Gastroesophageal sphincter (tissue), 4 donors: ENCODE data around the gene AXIN2. TPM values are rescaled to one million over a fixed set of nuclear protein-coding genes. Genes with fewer than 3 reads are reported as not detected.
"Not testable (repeated sequence)": the region's sequence is repeated elsewhere in the genome, so short reads cannot be mapped to it uniquely, and the experiment has no call there.

Experiments
- ATAC-seq: fragments of 150-250 bp; one replicate; pipeline ENCODE4 v1.9.1; 2016; ENCODE audit warnings: mild to moderate bottlenecking, moderate library complexity
- H3K27ac ChIP-seq, 4 donors: fragments of 200-600 bp; sonication (generic) in 3 of 4; 1 replicate in 3 of 4; 2 replicates in 1 of 4; pipeline ENCODE4 v1.5.1; 2016 to 2019
- H3K27me3 ChIP-seq: fragments of 200-600 bp; sonication (generic); one replicate; pipeline ENCODE4 v1.5.1; 2019
- H3K36me3 ChIP-seq, 2 donors: fragments of 200-600 bp; sonication (generic); one replicate each; pipeline ENCODE4 v1.5.1; 2019; ENCODE audit warnings: control low read depth in 1 of 2
- H3K4me1 ChIP-seq, 3 donors: fragments of 200-600 bp; sonication (generic); 1 replicate in 2 of 3; 2 replicates in 1 of 3; pipeline ENCODE4 v1.5.1; 2016 to 2019; ENCODE audit warnings: control low read depth in 2 of 3
- H3K4me3 ChIP-seq, 2 donors: fragments of 200-600 bp; sonication (generic); one replicate each; pipeline ENCODE4 v1.5.1; 2019; ENCODE audit warnings: mild to moderate bottlenecking in 1 of 2, moderate library complexity in 1 of 2
- H3K9me3 ChIP-seq, 3 donors: fragments of 200-600 bp; sonication (generic); one replicate each; pipeline ENCODE4 v1.5.1; 2017 to 2019; ENCODE audit warnings: control low read depth in 2 of 3
- CTCF ChIP-seq, 4 experiments: fragments of 200-600 bp in 2 of 4; fragments of 450-650 bp in 2 of 4; sonication (generic) in 1 of 4; IDR thresholded peaks; one replicate each; pipeline ENCODE4 v1.5.1; 2017 to 2019; ENCODE audit warnings: antibody characterized with exemption in 4 of 4, mild to moderate bottlenecking in 2 of 4, moderate library complexity in 2 of 4
- EP300 ChIP-seq: sonication (generic); formaldehyde crosslinking; IDR thresholded peaks from one replicate; pipeline ENCODE4 v1.6.1; 2017; ENCODE audit warnings: antibody characterized with exemption, mild to moderate bottlenecking
- POLR2A ChIP-seq, 2 donors: fragments of 450-650 bp; IDR thresholded peaks; one replicate each; pipeline ENCODE4 v1.6.1; 2017; ENCODE audit warnings: antibody characterized with exemption in 2 of 2, mild to moderate bottlenecking in 2 of 2, moderate library complexity in 1 of 2
- POLR2AphosphoS5 ChIP-seq: sonication (generic); formaldehyde crosslinking; IDR thresholded peaks from one replicate; pipeline ENCODE4 v1.6.1; 2017; ENCODE audit warnings: antibody characterized with exemption
- WGBS, 2 donors: methylation state at CpG; one replicate each; pipeline ENCODE4 v1.1.5; 2018; ENCODE audit warnings: low coverage in 1 of 2; 5-methylcytosine and 5-hydroxymethylcytosine counted together
- total RNA-seq, 4 donors: library from RNA; depleted of rRNA; stranded (reverse); fragments of >200 nt; gene quantifications; one replicate each; pipeline ENCODE4 v1.1.0, GENCODE V29; 2016

Gene AXIN2
- total RNA-seq, 4 donors from 2014 or later: 17.2 to 49.6 (median 40.5) TPM

DNA sequence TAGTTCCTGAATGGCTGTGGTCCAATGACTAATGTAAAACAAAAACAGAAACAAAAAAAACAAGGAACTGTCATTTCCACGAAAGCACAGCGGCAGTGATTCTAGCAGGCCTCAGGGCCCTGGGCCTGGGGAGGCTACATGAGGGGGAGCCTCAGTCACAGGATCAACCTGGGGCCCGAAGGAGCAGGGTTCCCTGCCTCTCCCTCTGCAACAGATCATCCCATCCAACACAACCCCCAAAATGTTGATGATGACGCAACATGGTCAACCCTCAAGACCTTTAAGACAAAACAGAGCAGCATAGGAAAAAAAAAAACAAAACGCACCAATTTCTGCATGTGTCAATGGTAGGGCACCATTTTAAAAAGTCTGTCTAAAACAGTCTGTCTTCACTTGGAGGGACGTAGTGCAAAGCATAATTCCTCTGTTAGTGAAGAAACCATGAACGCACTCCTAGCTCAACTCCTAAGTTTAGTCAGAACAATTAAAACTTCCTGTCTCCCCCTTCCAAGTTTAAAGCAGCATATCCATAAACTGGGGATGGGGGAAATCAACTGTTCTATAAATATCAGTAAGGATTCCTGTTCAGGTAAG, 32.3 kb downstream of the AXIN2 start:
- TF ChIP-seq CTCF (IDR thresholded peaks at IDR 0.05) (no peak), EP300 (no peak)
- Histone ChIP-seq H3K27ac (peak overlapping the region in 1 of 4 donors; percentile 78), H3K9me3 (no peaks in the 10 kb centered on the region), H3K36me3 (peaks cover 0 to 52% of the 10 kb centered on the region in 2 donors), H3K4me1 (peaks cover 8 to 43% (median 23%) of the 10 kb centered on the region in 3 donors), H3K27me3 (no peaks in the 10 kb centered on the region), H3K4me3 (no peak overlapping the region)
- WGBS, 2 donors: 73 to 85% methylated on average over 6 to 7 of the region's 7 CpGs
- no peak for ATAC-seq

- no peak overlapping the region for H3K27ac ChIP-seq
- no peak for TF ChIP-seq CTCF (IDR thresholded peaks at IDR 0.05)
- no peak for TF ChIP-seq EP300
- no peaks in the 10 kb centered on the region for H3K9me3 ChIP-seq
- H3K27me3 ChIP-seq: no peaks in the 10 kb centered on the region
- WGBS, 2 donors: 85 to 90% methylated on average over 5 to 7 of the region's 16 CpGs
- H3K4me3 ChIP-seq: no peak overlapping the region
- H3K4me1 ChIP-seq: peaks cover 8 to 32% (median 21%) of the 10 kb centered on the region in 3 donors
- ATAC-seq: no peak
- H3K36me3 ChIP-seq: peaks cover 0 to 41% of the 10 kb centered on the region in 2 donors
These were observed 33.4 kb downstream of the AXIN2 start for GRCh38 chr17:65527857-65528591.

DNA sequence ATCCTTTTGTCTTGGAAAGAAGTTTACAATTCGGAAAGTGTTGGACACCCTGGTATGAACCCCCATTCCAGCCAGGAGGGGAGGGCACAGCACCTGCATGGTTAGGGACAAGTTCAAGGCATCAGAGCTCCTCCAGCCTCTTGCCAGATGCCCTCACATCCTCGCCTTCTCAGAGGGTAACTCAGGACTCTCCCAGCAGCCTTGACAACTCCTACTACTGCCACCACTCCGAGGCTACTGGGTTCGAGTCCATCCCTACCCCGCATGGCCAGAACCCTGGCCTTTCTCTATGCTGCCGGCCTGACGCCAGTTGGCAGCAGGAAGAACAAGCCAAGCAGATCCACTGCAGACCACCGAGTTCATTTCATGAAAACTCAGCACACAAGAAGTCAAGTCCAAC, 34.1 kb downstream of the AXIN2 start:
- no peak overlapping the region for H3K4me3 ChIP-seq
- no peak overlapping the region for H3K27ac ChIP-seq
- H3K36me3 ChIP-seq: peaks cover 0 to 35% of the 10 kb centered on the region in 2 donors
- TF ChIP-seq POLR2AphosphoS5 (no peak), CTCF (IDR thresholded peaks at IDR 0.05) (no peak), POLR2A (IDR thresholded peaks at IDR 0.05) (no peak), EP300 (no peak)
- no peaks in the 10 kb centered on the region for H3K9me3 ChIP-seq
- H3K4me1 ChIP-seq: peaks cover 5 to 26% (median 15%) of the 10 kb centered on the region in 3 donors
- no peak for ATAC-seq
- no peaks in the 10 kb centered on the region for H3K27me3 ChIP-seq
- WGBS, 2 donors: 80% methylated on average over 1 of the region's 8 CpGs; no CpG with 5 or more reads in 1 of the 2 donors

DNA sequence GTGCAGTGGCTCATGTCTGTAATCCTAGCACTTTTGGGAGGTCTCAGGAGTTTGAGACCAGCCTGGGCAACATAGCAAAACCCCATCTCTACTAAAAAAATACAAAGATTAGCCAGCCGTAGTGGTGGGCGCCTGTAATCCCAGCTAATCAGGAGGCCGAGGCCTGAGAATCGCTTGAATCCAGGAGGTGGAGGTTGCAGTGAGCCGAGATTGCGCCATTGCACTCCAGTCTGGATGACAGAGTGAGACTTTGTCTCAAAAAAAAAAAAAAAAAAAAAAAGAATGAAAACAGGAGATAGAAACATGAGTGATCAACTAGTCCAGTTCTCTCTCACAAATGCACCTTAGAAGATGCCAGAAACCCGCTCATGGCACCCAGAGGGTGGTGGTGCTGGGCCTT, 34.6 kb downstream of the AXIN2 start:
- peaks cover 2 to 21% (median 10%) of the 10 kb centered on the region in 3 donors for H3K4me1 ChIP-seq
- ATAC-seq, H3K9me3 ChIP-seq, H3K27ac ChIP-seq, H3K27me3 ChIP-seq, H3K4me3 ChIP-seq: not testable (repeated sequence)
- H3K36me3 ChIP-seq: peaks cover 0 to 30% of the 10 kb centered on the region in 2 donors
- WGBS, 2 donors: 83 to 92% methylated on average over 5 to 7 of the region's 7 CpGs

DNA sequence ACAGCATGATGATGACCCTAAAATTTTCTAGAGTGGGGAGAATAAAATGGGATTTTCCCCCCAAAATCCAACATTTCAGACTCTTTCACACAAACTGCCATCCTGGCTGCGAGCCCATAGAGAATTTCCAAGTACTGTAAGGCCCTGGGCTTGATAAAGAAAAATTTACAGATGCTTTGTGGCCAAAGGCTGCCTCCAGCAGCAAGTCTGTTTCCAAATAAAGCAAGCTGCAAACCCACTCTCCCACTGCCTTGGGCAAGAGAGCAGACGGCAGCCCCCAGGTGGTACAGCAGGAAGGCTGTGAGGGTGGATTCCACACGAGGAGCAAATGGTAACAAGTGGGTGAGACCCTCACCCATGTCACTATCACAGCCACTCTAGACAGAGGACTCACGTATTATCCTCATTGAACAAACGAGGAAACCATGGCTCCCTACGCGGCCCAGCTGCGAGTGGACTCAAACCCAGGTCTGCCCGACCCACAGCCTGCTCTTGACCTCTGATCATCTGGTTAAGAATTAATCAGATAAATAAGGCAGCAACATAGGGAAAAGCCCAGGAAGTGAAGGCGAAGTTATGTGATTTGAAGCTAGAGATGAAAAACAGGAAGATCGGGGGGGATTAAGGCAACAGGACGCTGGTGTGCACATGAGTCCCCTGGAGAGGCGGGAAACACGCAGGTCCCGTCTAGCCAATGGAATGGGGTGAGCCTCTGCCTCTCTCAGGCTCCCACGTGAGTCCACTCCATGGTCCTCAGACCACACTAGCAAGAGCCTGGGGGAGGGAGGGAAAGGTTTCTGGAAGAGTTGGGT, 37.4 kb downstream of the AXIN2 start:
- 71 to 80% methylated on average over 11 to 16 of the region's 16 CpGs for WGBS, 2 donors

More for the DNA sequence above, 37.4 kb downstream of the AXIN2 start:
- no peak overlapping the region for H3K27ac ChIP-seq
- H3K4me3 ChIP-seq: no peak overlapping the region
- H3K27me3 ChIP-seq: no peaks in the 10 kb centered on the region
- H3K4me1 ChIP-seq: no peaks in the 10 kb centered on the region
- TF ChIP-seq EP300 (no peak), POLR2AphosphoS5 (no peak), CTCF (IDR thresholded peaks at IDR 0.05) (no peak), POLR2A (IDR thresholded peaks at IDR 0.05) (no peak)
- no peak for ATAC-seq
- H3K36me3 ChIP-seq: peaks cover 0 to 15% of the 10 kb centered on the region in 2 donors
- no peaks in the 10 kb centered on the region for H3K9me3 ChIP-seq
